Umbilical cord (tissue), 2 donors: ENCODE results near the gene NUDT3. TPM values are rescaled to one million over a fixed set of nuclear protein-coding genes. Genes with fewer than 3 reads are reported as not detected.
"Not testable (repeated sequence)": the region's sequence is repeated elsewhere in the genome, so short reads cannot be mapped to it uniquely, and the experiment has no call there.

Source experiments
- DNase-seq: peaks from one replicate; pipeline ENCODE4 v3.0.0-alpha.2; 2015; ENCODE audit warnings: low spot score
- total RNA-seq: library from RNA; depleted of rRNA; stranded (reverse); fragments of >200 nt; gene quantifications from one replicate; pipeline ENCODE4 v1.2.3, GENCODE V29; 2014; ENCODE audit warnings: low replicate concordance; ENCODE audit not compliant: insufficient read depth

NUDT3 gene
- total RNA-seq, 1 donor from 2014 or later, result 20.7 TPM

- no peak for DNase-seq
These were observed 48.7 kb downstream of the NUDT3 start for GRCh38 chr6:34343806-34344205.

GRCh38 chr6:34342247-34342646 lies 50.2 kb downstream of the NUDT3 start:
- no peak for DNase-seq

- no peak for DNase-seq
These were observed 50.9 kb downstream of the NUDT3 start for GRCh38 chr6:34341481-34341971.

- no peak for DNase-seq
These were observed 51.5 kb downstream of the NUDT3 start for GRCh38 chr6:34340906-34341480.

- DNase-seq, result no peak
These were observed 52.1 kb downstream of the NUDT3 start for GRCh38 chr6:34340394-34340793.

- no peak for DNase-seq
These were observed 52.5 kb downstream of the NUDT3 start for GRCh38 chr6:34339971-34340370.

- DNase-seq, result no peak
These were observed 53.0 kb downstream of the NUDT3 start for GRCh38 chr6:34339432-34339831.

- DNase-seq, result peak; percentile 61
These were observed 53.7 kb downstream of the NUDT3 start for GRCh38 chr6:34338811-34339210.

- no peak for DNase-seq
These were observed 54.1 kb downstream of the NUDT3 start for GRCh38 chr6:34338377-34338776.

GRCh38 chr6:34334796-34335416 lies 57.6 kb downstream of the NUDT3 start:
- no peak for DNase-seq

GRCh38 chr6:34333858-34334257 lies 58.6 kb downstream of the NUDT3 start:
- no peak for DNase-seq

GRCh38 chr6:34332251-34333198 lies 59.9 kb downstream of the NUDT3 start:
- no peak for DNase-seq

- DNase-seq, result no peak
These were observed 61.0 kb downstream of the NUDT3 start for GRCh38 chr6:34331371-34332050.

GRCh38 chr6:34329814-34330213 lies 62.7 kb downstream of the NUDT3 start:
- DNase-seq, result not testable (repeated sequence)

GRCh38 chr6:34328969-34329368 lies 63.5 kb downstream of the NUDT3 start:
- no peak for DNase-seq

- DNase-seq, result not testable (repeated sequence)
These were observed 64.9 kb downstream of the NUDT3 start for GRCh38 chr6:34327313-34328205.

- no peak for DNase-seq
These were observed 66.8 kb downstream of the NUDT3 start for GRCh38 chr6:34325633-34326032.

GRCh38 chr6:34324738-34325444 lies 67.6 kb downstream of the NUDT3 start:
- DNase-seq, result peak; percentile 86

- not testable (repeated sequence) for DNase-seq
These were observed 68.2 kb downstream of the NUDT3 start for GRCh38 chr6:34324221-34324620.

- no peak for DNase-seq
These were observed 69.2 kb downstream of the NUDT3 start for GRCh38 chr6:34323300-34323699.
